ENCODE results near the gene PTX4. TPM values are rescaled to one million over a fixed set of nuclear protein-coding genes. Genes with fewer than 3 reads are reported as not detected.
A peak's percentile ranks its signal among the peaks of the same experiment; 100 is the strongest.

The PTX4 gene
- total RNA-seq, 1 donor from 2014 or later = not detected

DNA sequence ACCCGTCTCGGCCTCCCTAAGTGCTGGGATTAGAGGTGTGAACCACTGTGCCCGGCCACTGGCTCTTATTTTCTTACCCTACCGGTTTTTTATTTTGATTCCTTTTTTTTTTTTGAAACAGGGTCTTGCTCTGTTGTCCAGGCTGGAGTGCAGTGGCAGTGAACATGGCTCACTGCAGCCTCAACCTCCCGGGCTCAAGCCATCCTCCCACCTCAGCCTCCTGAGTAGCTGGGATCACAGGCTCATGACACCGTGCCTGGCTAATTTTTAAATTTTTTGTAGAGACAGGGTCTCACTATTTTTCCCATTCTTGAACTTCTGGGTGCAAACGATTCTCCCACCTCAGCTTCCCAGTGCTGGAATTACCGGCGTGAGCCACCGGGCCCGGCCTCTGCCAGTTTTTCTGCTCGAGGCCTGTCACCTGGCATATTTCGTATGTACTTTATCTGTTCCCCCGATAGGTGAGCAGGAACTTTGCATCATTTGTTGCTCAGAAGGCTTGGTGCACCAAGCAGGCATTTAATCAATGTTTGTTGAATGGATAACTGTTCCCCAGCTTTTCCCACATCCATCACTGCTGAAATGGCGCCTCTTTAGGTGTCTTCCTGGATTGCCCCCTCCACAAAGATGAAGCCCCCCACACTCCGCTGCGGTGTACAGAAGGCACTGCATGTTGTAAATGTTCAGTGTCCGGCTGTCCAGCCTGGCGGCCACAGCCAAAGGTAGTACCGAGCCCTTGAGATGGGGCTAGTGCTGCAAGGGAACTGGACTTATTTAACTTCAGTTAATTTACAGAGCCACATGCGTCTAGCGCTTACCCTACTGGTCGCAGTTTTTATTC lies 3.6 kb upstream of the PTX4 start:
- intact Hi-C loops (cut with DNase I) = loop anchor here (10.0 kb wide), 2 partner anchors 52 to 122 kb away; partner anchors contain the start of genes CRAMP1 and IFT140
- H3K27me3 ChIP-seq = no peaks in the 10 kb centered on the region
- peak overlapping the region; percentile 63 for H3K27ac ChIP-seq
- no peaks in the 10 kb centered on the region for H3K9me3 ChIP-seq
- peak overlapping the region; percentile 66 to 93 for H3K4me3 ChIP-seq
- H3K36me3 ChIP-seq = peaks cover 0 to 21% of the 10 kb centered on the region in 2 donors
- peaks cover 25% of the 10 kb centered on the region for H3K4me1 ChIP-seq
- DNase-seq (ENCODE audit: extremely low spot score in 2 of 2) = no peak
- TF ChIP-seq POLR2AphosphoS5 (IDR thresholded peaks at IDR 0.05; ENCODE audit: insufficient read depth in 1 of 2, low read depth in 1 of 2) (no peak), POLR2A (IDR thresholded peaks at IDR 0.05) (no peak), CTCF (IDR thresholded peaks at IDR 0.05) (no peak)

DNA sequence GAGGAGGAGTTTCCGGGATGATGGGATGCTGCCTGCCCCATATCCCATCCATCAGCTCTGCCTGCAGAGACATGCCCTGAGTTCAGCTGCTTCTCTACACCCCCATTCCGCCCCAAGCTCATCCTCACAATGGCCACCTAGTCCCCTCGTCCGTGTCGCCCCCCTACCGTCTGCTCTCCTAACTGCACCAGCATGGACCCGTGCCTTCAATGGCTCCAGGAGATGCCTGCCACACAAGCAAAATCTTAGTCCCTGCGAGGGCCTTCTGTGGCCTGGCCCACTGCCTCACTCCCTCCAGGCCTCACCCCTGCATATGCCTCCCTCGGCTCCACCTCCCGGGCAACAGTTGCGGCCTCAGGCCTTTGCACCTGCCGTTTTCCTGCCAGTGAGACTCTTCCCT lies 2.6 kb upstream of the PTX4 start:
- Histone ChIP-seq H3K4me3 (no peak overlapping the region), H3K27me3 (no peaks in the 10 kb centered on the region), H3K27ac (no peak overlapping the region), H3K36me3 (peaks cover 0 to 14% of the 10 kb centered on the region in 2 donors), H3K4me1 (peaks cover 25% of the 10 kb centered on the region), H3K9me3 (no peaks in the 10 kb centered on the region)
- intact Hi-C loops (cut with DNase I) = loop anchor here (10.0 kb wide), 2 partner anchors 53 to 123 kb away; partner anchors contain the start of genes CRAMP1 and IFT140
- no peak for DNase-seq (ENCODE audit: extremely low spot score in 2 of 2)
- TF ChIP-seq CTCF (IDR thresholded peaks at IDR 0.05) = no peak
- no peak for TF ChIP-seq POLR2AphosphoS5 (IDR thresholded peaks at IDR 0.05; ENCODE audit: insufficient read depth in 1 of 2, low read depth in 1 of 2)
- no peak for TF ChIP-seq POLR2A (IDR thresholded peaks at IDR 0.05)

GRCh38 chr16:1489077-1489476 lies 333 bp upstream of the PTX4 start:
- H3K27me3 ChIP-seq = no peaks in the 10 kb centered on the region
- H3K36me3 ChIP-seq = no peaks in the 10 kb centered on the region
- H3K4me3 ChIP-seq = no peak overlapping the region
- intact Hi-C loops (cut with DNase I) = no loop called here
- H3K27ac ChIP-seq = no peak overlapping the region
- no peaks in the 10 kb centered on the region for H3K9me3 ChIP-seq
- no peak for TF ChIP-seq POLR2A (IDR thresholded peaks at IDR 0.05)
- no peak for TF ChIP-seq POLR2AphosphoS5 (IDR thresholded peaks at IDR 0.05; ENCODE audit: insufficient read depth in 1 of 2, low read depth in 1 of 2)
- TF ChIP-seq CTCF (IDR thresholded peaks at IDR 0.05) = no peak
- DNase-seq (ENCODE audit: extremely low spot score in 2 of 2) = no peak
- peaks cover 14% of the 10 kb centered on the region for H3K4me1 ChIP-seq

DNA sequence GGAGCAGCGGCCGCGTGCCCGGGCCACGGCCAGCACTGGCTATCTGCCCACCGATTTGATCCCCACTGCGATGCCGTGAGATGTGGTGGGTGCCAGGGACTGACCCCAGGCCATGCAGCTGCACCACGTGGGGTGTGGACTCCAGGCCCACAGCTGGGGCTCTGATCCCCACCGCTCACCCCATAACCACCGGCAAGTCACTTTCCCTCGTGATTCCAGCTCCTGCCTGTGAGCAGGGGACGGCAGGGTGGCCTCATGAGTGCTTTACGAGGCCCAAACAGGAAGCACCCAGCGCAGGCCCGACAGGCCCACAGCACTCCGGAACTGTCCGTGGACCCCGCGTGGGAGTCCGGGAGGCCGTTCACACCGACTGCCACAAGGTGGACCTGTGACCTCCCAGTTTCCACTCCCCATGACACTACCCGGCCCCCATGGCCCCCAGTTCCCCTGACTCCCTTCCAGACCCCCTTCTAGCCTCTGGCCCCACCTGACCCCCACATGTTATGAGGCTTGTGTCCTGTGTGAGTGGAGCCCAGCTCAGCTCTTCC lies 616 bp downstream of the PTX4 start:
- Histone ChIP-seq H3K27me3 (no peaks in the 10 kb centered on the region), H3K27ac (no peak overlapping the region), H3K4me1 (peaks cover 8% of the 10 kb centered on the region), H3K4me3 (no peak overlapping the region), H3K36me3 (no peaks in the 10 kb centered on the region), H3K9me3 (no peaks in the 10 kb centered on the region)
- no peak for TF ChIP-seq POLR2AphosphoS5 (IDR thresholded peaks at IDR 0.05; ENCODE audit: insufficient read depth in 1 of 2, low read depth in 1 of 2)
- TF ChIP-seq CTCF (IDR thresholded peaks at IDR 0.05) = no peak
- intact Hi-C loops (cut with DNase I) = no loop called here
- no peak for DNase-seq (ENCODE audit: extremely low spot score in 2 of 2)
